Endodermal cell (in vitro differentiated cells): ENCODE measurements around the gene STK32B. TPM values are rescaled to one million over a fixed set of nuclear protein-coding genes. Genes with fewer than 3 reads are reported as not detected.

Experiments used
- DNase-seq: peaks from one replicate; pipeline ENCODE4 v3.0.0-alpha.2; 2017
- H3K27ac ChIP-seq: 2 replicates; pipeline ENCODE4 v1.5.1; 2013; ENCODE audit warnings: mild to moderate bottlenecking, low read depth, low read length, moderate library complexity
- H3K27me3 ChIP-seq: 2 replicates; pipeline ENCODE4 v1.6.1; 2013; ENCODE audit warnings: mild to moderate bottlenecking, low read length, moderate library complexity; ENCODE audit not compliant: insufficient read depth, control insufficient read depth, poor library complexity, severe bottlenecking
- H3K36me3 ChIP-seq: 2 replicates; pipeline ENCODE4 v1.7.0; 2013; ENCODE audit warnings: mild to moderate bottlenecking, low read length, moderate library complexity; ENCODE audit not compliant: control insufficient read depth, insufficient read depth
- H3K4me1 ChIP-seq: one replicate; pipeline ENCODE4 v1.7.0; 2013; ENCODE audit warnings: low read length; ENCODE audit not compliant: control insufficient read depth, insufficient read depth
- H3K4me3 ChIP-seq: 2 replicates; pipeline ENCODE4 v1.5.1; 2013; ENCODE audit warnings: mild to moderate bottlenecking, low read length, moderate library complexity
- H3K9ac ChIP-seq: 2 replicates; pipeline ENCODE4 v1.6.1; 2013; ENCODE audit warnings: mild to moderate bottlenecking, low read length, moderate library complexity; ENCODE audit not compliant: poor library complexity, severe bottlenecking; ENCODE audit errors: extremely low read depth
- H3K9me3 ChIP-seq: 2 replicates; pipeline ENCODE4 v1.6.1; 2013; ENCODE audit warnings: mild to moderate bottlenecking, low read length, moderate library complexity; ENCODE audit not compliant: control insufficient read depth
- H3K27ac Mint-ChIP-seq: 2 replicates; pipeline ENCODE4 v1.8.0; 2020; ENCODE audit warnings: mixed read lengths
- H3K27me3 Mint-ChIP-seq: 2 replicates; pipeline ENCODE4 v1.8.0; 2021; ENCODE audit warnings: mild to moderate bottlenecking, mixed read lengths; ENCODE audit not compliant: insufficient read depth
- H3K36me3 Mint-ChIP-seq: 2 replicates; pipeline ENCODE4 v1.8.0; 2020; ENCODE audit warnings: low read depth, mixed read lengths
- H3K4me1 Mint-ChIP-seq: 2 replicates; pipeline ENCODE4 v1.8.0; 2020; ENCODE audit warnings: mixed read lengths
- H3K4me3 Mint-ChIP-seq: 2 replicates; pipeline ENCODE4 v1.8.0; 2020; ENCODE audit warnings: mild to moderate bottlenecking, moderate library complexity, mixed read lengths
- H3K9me3 Mint-ChIP-seq: 2 replicates; pipeline ENCODE4 v1.8.0; 2020; ENCODE audit warnings: mild to moderate bottlenecking, mixed read lengths
- WGBS, 2 experiments: methylation state at CpG; one replicate each; pipeline versions ENCODE4 v1.1.5 to v1.1.7; 2013; ENCODE audit warnings: missing lambda C conversion rate in 2 of 2, mixed read lengths in 1 of 2; ENCODE audit not compliant: insufficient coverage in 1 of 2, insufficient read length in 1 of 2; 5-methylcytosine and 5-hydroxymethylcytosine counted together
- total RNA-seq, 2 donors: library from RNA; stranded (reverse); fragmentation: NEBNext Ultra II Directional in 1 of 2; extraction: Animal tissue kit (Norgen Biotek cat#: 25700) in 1 of 2; gene quantifications; 2 replicates in 1 of 2; 3 replicates in 1 of 2; pipeline ENCODE4 v1.2.1, GENCODE V29; 2021
- TF ChIP-seq, protein P1 (sequence below): fragments of 200-600 bp; sonication (generic); conservative IDR thresholded peaks from 2 replicates; pipeline ENCODE4 v1.5.0; 2021; ENCODE audit warnings: antibody characterized with exemption, mild to moderate bottlenecking

STK32B gene
- total RNA-seq, 2 donors from 2014 or later = 1.4 to 1.5 TPM

DNA sequence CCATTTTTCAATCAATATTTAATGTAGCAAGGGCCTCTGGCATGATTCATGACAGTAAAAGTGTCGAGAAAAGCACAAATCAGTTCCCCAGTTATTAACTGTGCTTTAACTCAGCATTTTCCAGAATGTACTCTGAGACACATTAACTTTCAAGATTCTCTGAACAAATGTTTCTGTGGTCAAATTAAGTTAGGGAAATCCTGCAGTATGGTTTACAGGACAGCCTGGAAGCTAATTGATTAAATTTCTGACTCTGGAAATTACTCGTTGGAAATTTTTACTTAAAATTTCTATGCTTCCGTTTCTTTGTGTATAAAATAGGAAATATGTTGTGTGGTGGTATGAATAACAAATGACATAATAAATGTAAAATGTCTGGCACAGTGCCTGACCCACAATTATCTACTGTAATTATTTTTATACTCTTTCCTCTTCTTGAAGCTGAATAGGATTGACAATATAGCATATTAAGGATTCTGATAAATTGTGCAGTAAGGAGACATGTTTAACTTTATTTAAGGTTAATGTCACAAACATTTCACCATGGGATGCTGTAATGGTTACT lies 33.7 kb downstream of the STK32B start:
- Mint-ChIP-seq H3K27me3 (peaks cover 4% of the 10 kb centered on the region), H3K4me1 (no peaks in the 10 kb centered on the region), H3K27ac (no peak overlapping the region), H3K4me3 (no peak overlapping the region), H3K9me3 (peaks cover 14% of the 10 kb centered on the region), H3K36me3 (no peaks in the 10 kb centered on the region)
- no peaks in the 10 kb centered on the region for H3K36me3 ChIP-seq
- H3K4me3 ChIP-seq = no peak overlapping the region
- no peak for DNase-seq
- H3K27me3 ChIP-seq = no peaks in the 10 kb centered on the region
- H3K9ac ChIP-seq = no peak overlapping the region
- 78 to 93% methylated on average over 1 to 3 of the region's 3 CpGs for WGBS, 2 experiments
- no peaks in the 10 kb centered on the region for H3K4me1 ChIP-seq
- no peak overlapping the region for H3K27ac ChIP-seq
- TF ChIP-seq, protein P1, sequence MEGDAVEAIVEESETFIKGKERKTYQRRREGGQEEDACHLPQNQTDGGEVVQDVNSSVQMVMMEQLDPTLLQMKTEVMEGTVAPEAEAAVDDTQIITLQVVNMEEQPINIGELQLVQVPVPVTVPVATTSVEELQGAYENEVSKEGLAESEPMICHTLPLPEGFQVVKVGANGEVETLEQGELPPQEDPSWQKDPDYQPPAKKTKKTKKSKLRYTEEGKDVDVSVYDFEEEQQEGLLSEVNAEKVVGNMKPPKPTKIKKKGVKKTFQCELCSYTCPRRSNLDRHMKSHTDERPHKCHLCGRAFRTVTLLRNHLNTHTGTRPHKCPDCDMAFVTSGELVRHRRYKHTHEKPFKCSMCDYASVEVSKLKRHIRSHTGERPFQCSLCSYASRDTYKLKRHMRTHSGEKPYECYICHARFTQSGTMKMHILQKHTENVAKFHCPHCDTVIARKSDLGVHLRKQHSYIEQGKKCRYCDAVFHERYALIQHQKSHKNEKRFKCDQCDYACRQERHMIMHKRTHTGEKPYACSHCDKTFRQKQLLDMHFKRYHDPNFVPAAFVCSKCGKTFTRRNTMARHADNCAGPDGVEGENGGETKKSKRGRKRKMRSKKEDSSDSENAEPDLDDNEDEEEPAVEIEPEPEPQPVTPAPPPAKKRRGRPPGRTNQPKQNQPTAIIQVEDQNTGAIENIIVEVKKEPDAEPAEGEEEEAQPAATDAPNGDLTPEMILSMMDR = no peak
- H3K9me3 ChIP-seq = peaks cover 11% of the 10 kb centered on the region

DNA sequence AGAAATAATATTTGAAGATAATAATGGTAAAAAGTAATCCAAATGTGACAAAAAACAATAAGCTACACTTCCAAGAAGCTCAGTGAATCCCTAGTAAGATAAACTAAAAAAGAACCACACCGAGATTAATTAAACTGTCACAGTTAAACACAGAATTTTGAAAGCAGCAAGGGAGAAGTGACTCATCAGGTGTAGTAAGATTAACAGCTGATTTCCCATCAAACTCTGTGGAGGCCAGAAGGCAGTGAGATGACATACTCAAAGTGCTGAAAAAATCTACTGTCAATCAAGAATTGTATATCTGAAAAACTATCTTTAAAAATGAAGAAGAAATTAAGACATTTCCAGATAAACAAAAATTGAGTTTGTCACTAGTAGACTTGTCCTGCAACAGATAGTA lies 35.3 kb downstream of the STK32B start:
- Mint-ChIP-seq H3K9me3 (peaks cover 18% of the 10 kb centered on the region), H3K4me3 (no peak overlapping the region), H3K4me1 (no peaks in the 10 kb centered on the region), H3K36me3 (no peaks in the 10 kb centered on the region), H3K27me3 (peaks cover 4% of the 10 kb centered on the region), H3K27ac (no peak overlapping the region)
- no peak for DNase-seq
- WGBS, 2 experiments = 88 to 100% methylated on average over 1 of the region's 1 CpG
- Histone ChIP-seq H3K27me3 (no peaks in the 10 kb centered on the region), H3K9ac (no peak overlapping the region), H3K27ac (no peak overlapping the region), H3K9me3 (peaks cover 11% of the 10 kb centered on the region), H3K4me3 (no peak overlapping the region), H3K36me3 (no peaks in the 10 kb centered on the region), H3K4me1 (no peaks in the 10 kb centered on the region)
- TF ChIP-seq, protein P1 = no peak

DNA sequence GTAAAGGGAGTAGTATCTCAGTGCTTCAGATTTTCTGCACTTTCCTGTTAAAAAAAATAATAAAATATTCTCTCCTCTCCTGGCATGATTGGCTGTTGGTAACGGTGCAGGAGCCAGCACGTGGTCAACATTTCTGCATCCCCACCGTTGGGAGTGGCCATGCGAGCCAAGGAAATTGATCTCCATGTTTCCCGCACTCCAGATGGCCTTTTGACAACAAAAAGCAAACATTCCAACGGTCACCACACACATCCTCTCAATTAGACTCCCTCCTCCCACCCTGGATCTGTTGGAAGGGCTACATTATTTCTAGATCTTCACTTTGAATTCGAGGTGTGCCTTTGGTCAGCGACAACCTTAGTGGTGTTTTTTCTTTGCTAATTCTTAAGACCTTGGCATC lies 45.0 kb downstream of the STK32B start:
- Histone ChIP-seq H3K27me3 (no peaks in the 10 kb centered on the region), H3K4me3 (no peak overlapping the region), H3K9me3 (no peaks in the 10 kb centered on the region), H3K36me3 (no peaks in the 10 kb centered on the region), H3K9ac (no peak overlapping the region), H3K27ac (no peak overlapping the region), H3K4me1 (no peaks in the 10 kb centered on the region)
- WGBS, 2 experiments = 85 to 89% methylated on average over 4 to 8 of the region's 8 CpGs
- no peaks in the 10 kb centered on the region for H3K36me3 Mint-ChIP-seq
- no peak overlapping the region for H3K27ac Mint-ChIP-seq
- DNase-seq = no peak
- H3K9me3 Mint-ChIP-seq = no peaks in the 10 kb centered on the region
- peaks cover 16% of the 10 kb centered on the region for H3K27me3 Mint-ChIP-seq
- no peak overlapping the region for H3K4me3 Mint-ChIP-seq
- TF ChIP-seq, protein P1 = no peak
- no peaks in the 10 kb centered on the region for H3K4me1 Mint-ChIP-seq
